GM21576 (cell line): ENCODE data around the gene RNF112.

ENCODE experiments used
- ATAC-seq: cut with Tn5 transposase; IDR thresholded peaks from one replicate; pipeline ENCODE4 v1.9.1; 2021; ENCODE audit warnings: mild to moderate bottlenecking, moderate library complexity; ENCODE audit not compliant: unreplicated experiment

The RNF112 gene

GRCh38 chr17:19387921-19388521 is 23.0 kb upstream of the RNF112 start:
- no peak for ATAC-seq

- ATAC-seq, result no peak
Measured at GRCh38 chr17:19388791-19389785, 21.9 kb upstream of the RNF112 start.

GRCh38 chr17:19390951-19391350 is 20.1 kb upstream of the RNF112 start:
- ATAC-seq, result no peak

- no peak for ATAC-seq
Measured at GRCh38 chr17:19391432-19391831, 19.6 kb upstream of the RNF112 start.

GRCh38 chr17:19392303-19392702 is 18.7 kb upstream of the RNF112 start:
- no peak for ATAC-seq

- ATAC-seq, result no peak
Measured at GRCh38 chr17:19397556-19398041, 13.4 kb upstream of the RNF112 start.

GRCh38 chr17:19398301-19399181 is 12.5 kb upstream of the RNF112 start:
- no peak for ATAC-seq

GRCh38 chr17:19399750-19400450 is 11.1 kb upstream of the RNF112 start:
- ATAC-seq, result no peak

- ATAC-seq, result no peak
Measured at GRCh38 chr17:19401321-19402010, 9.6 kb upstream of the RNF112 start.

GRCh38 chr17:19402171-19402570 is 8.9 kb upstream of the RNF112 start:
- no peak for ATAC-seq

- ATAC-seq, result no peak
Measured at GRCh38 chr17:19403021-19403420, 8.0 kb upstream of the RNF112 start.

- ATAC-seq, result no peak
Measured at GRCh38 chr17:19404264-19404663, 6.8 kb upstream of the RNF112 start.

GRCh38 chr17:19405114-19405513 is 5.9 kb upstream of the RNF112 start:
- no peak for ATAC-seq

GRCh38 chr17:19407601-19408345 is 3.3 kb upstream of the RNF112 start:
- ATAC-seq, result no peak

- no peak for ATAC-seq
Measured at GRCh38 chr17:19408346-19408710, 2.7 kb upstream of the RNF112 start.

GRCh38 chr17:19409066-19409465 is 2.0 kb upstream of the RNF112 start:
- ATAC-seq, result no peak

GRCh38 chr17:19409509-19409908 is 1.5 kb upstream of the RNF112 start:
- no peak for ATAC-seq

GRCh38 chr17:19410091-19410490 is 941 bp upstream of the RNF112 start:
- ATAC-seq, result no peak

- no peak for ATAC-seq
Measured at GRCh38 chr17:19411631-19412030, 599 bp downstream of the RNF112 start.
